H1 (cell line): ENCODE data around the gene ERCC1. TPM values are rescaled to one million over a fixed set of nuclear protein-coding genes. Genes with fewer than 3 reads are reported as not detected.

ENCODE experiments used
- CTCF ChIA-PET: fragments of 300-600 bp; sonication (Branson Sonifier 250); formaldehyde crosslinking; loops from one replicate; lab custom pipeline; 2021; ENCODE audit not compliant: partially characterized antibody; lab: Charles Lee
- POLR2A ChIA-PET: fragments of 300-600 bp; sonication (Branson Sonifier 250); formaldehyde crosslinking; loops from one replicate; lab custom pipeline; 2021; ENCODE audit warnings: inconsistent platforms; ENCODE audit not compliant: partially characterized antibody; lab: Charles Lee
- DNase-seq, 2 experiments: peaks; one replicate each; pipeline versions ENCODE4 v3.0.0 to v3.0.0-alpha.2; 2010 to 2022; ENCODE audit warnings: low spot score in 2 of 2, low read depth in 1 of 2, mixed read lengths in 1 of 2
- FAIRE-seq: peaks from 2 replicates; lab custom pipeline; 2011; peaks lifted over from hg19 to GRCh38; lab: Jason Lieb, UNC
- H2AFZ ChIP-seq: 2 replicates; pipeline ENCODE4 v1.8.1; 2012; ENCODE audit warnings: low read length, inconsistent platforms
- H2AK5ac ChIP-seq: 2 replicates; pipeline ENCODE4 v1.6.1; 2013; ENCODE audit warnings: low read depth, low read length
- H2BK120ac ChIP-seq: replicated peaks from 2 replicates; pipeline ENCODE3; 2013; ENCODE audit warnings: low read depth, low read length, inconsistent platforms
- H2BK12ac ChIP-seq: 2 replicates; pipeline ENCODE4 v1.6.1; 2013; ENCODE audit warnings: low read depth, low read length
- H2BK15ac ChIP-seq: 2 replicates; pipeline ENCODE4 v1.6.1; 2013; ENCODE audit warnings: low read length
- H2BK20ac ChIP-seq: 2 replicates; pipeline ENCODE4 v1.6.1; 2013; ENCODE audit warnings: low read length
- H2BK5ac ChIP-seq: 2 replicates; pipeline ENCODE4 v1.6.1; 2013; ENCODE audit warnings: low read depth, low read length
- H3K14ac ChIP-seq: 2 replicates; pipeline ENCODE4 v1.6.1; 2013; ENCODE audit warnings: inconsistent platforms; ENCODE audit not compliant: insufficient read length
- H3K18ac ChIP-seq: 2 replicates; pipeline ENCODE4 v1.6.1; 2013; ENCODE audit warnings: low read length; ENCODE audit errors: extremely low read depth
- H3K23ac ChIP-seq: 2 replicates; pipeline ENCODE4 v1.6.1; 2013; ENCODE audit warnings: inconsistent platforms; ENCODE audit not compliant: insufficient read length
- H3K23me2 ChIP-seq: 2 replicates; pipeline ENCODE4 v1.6.1; 2013; ENCODE audit warnings: low read depth, low read length
- H3K27ac ChIP-seq: 2 replicates; pipeline ENCODE4 v1.6.1; 2011; ENCODE audit warnings: low read depth, low read length, inconsistent platforms
- H3K27me3 ChIP-seq, 4 experiments: replicated peaks in 1 of 4; 1 replicate in 1 of 4; 2 replicates in 3 of 4; pipeline versions ENCODE4 v1.6.1 to v1.8.1; 2011 to 2013; ENCODE audit warnings: low read length in 3 of 4, mild to moderate bottlenecking in 3 of 4, inconsistent platforms in 2 of 4, mixed read lengths in 2 of 4, moderate library complexity in 1 of 4; ENCODE audit not compliant: control insufficient read depth in 3 of 4, insufficient read depth in 3 of 4; ENCODE audit errors: extremely low read depth in 1 of 4
- H3K36me3 ChIP-seq, 4 experiments: 2 replicates each; pipeline versions ENCODE4 v1.6.1 to v1.8.1; 2011 to 2013; ENCODE audit warnings: mild to moderate bottlenecking in 4 of 4, low read length in 3 of 4, moderate library complexity in 2 of 4, control low read depth in 1 of 4, inconsistent platforms in 1 of 4; ENCODE audit not compliant: insufficient read depth in 4 of 4, control insufficient read depth in 2 of 4
- H3K4ac ChIP-seq: replicated peaks from 2 replicates; pipeline ENCODE3; 2013; ENCODE audit warnings: low read length, low read depth, mixed read lengths, inconsistent platforms; ENCODE audit not compliant: insufficient read length
- H3K4me1 ChIP-seq, 4 experiments: replicated peaks in 1 of 4; 1 replicate in 1 of 4; 2 replicates in 3 of 4; pipeline versions ENCODE4 v1.6.1 to v1.8.1; 2011 to 2013; ENCODE audit warnings: low read length in 3 of 4, inconsistent platforms in 2 of 4, mixed read lengths in 1 of 4; ENCODE audit not compliant: insufficient read depth in 4 of 4, control insufficient read depth in 3 of 4
- H3K4me2 ChIP-seq, 2 experiments: 2 replicates each; pipeline versions ENCODE4 v1.6.1 to v1.8.1; 2011 to 2013; ENCODE audit warnings: low read depth in 2 of 2, low read length in 2 of 2, control low read depth in 1 of 2, inconsistent platforms in 1 of 2, mild to moderate bottlenecking in 1 of 2; ENCODE audit not compliant: insufficient read depth in 1 of 2
- H3K4me3 ChIP-seq, 4 experiments: fragments of 200-600, 300-600 bp in 1 of 4; sonication (generic), shearing (Covaris generic), sonication (Bioruptor Twin) in 1 of 4; 2 replicates each; pipeline versions ENCODE4 v1.5.1 to v1.8.1; 2011 to 2016; ENCODE audit warnings: low read length in 4 of 4, low read depth in 3 of 4, control low read depth in 2 of 4, inconsistent platforms in 2 of 4, mild to moderate bottlenecking in 2 of 4, mixed read lengths in 1 of 4, moderate library complexity in 1 of 4; ENCODE audit not compliant: insufficient read depth in 2 of 4; ENCODE audit errors: extremely low read depth in 1 of 4
- H3K56ac ChIP-seq: replicated peaks from 2 replicates; pipeline ENCODE3; 2013; ENCODE audit warnings: low read depth, mild to moderate bottlenecking, mixed read lengths, low read length, inconsistent platforms; ENCODE audit not compliant: insufficient read length
- H3K79me1 ChIP-seq: 2 replicates; pipeline ENCODE4 v1.6.1; 2013; ENCODE audit warnings: low read depth, low read length, control low read depth
- H3K79me2 ChIP-seq, 2 experiments: 2 replicates each; pipeline versions ENCODE4 v1.6.1 to v1.8.1; 2012 to 2013; ENCODE audit warnings: low read length in 2 of 2, mild to moderate bottlenecking in 2 of 2, inconsistent platforms in 1 of 2; ENCODE audit not compliant: insufficient read depth in 2 of 2, control insufficient read depth in 1 of 2
- H3K9ac ChIP-seq, 4 experiments: replicated peaks in 1 of 4; 1 replicate in 1 of 4; 2 replicates in 3 of 4; pipeline versions ENCODE4 v1.6.1 to v1.8.1; 2011 to 2013; ENCODE audit warnings: low read depth in 3 of 4, low read length in 3 of 4, control low read depth in 2 of 4, mild to moderate bottlenecking in 2 of 4, moderate library complexity in 2 of 4, inconsistent platforms in 1 of 4; ENCODE audit errors: extremely low read depth in 1 of 4
- H3K9me3 ChIP-seq, 2 experiments: 2 replicates each; pipeline versions ENCODE4 v1.6.1 to v1.8.1; 2012 to 2013; ENCODE audit warnings: mild to moderate bottlenecking in 2 of 2, moderate library complexity in 2 of 2, control low read depth in 1 of 2, inconsistent platforms in 1 of 2, low read depth in 1 of 2, low read length in 1 of 2, mixed read lengths in 1 of 2; ENCODE audit not compliant: insufficient read depth in 2 of 2
- H4K20me1 ChIP-seq, 2 experiments: replicated peaks in 1 of 2; 2 replicates each; pipeline versions ENCODE3 to v1.8.1; 2011 to 2013; ENCODE audit warnings: inconsistent platforms in 2 of 2, low read length in 2 of 2, mild to moderate bottlenecking in 1 of 2; ENCODE audit not compliant: insufficient read depth in 2 of 2, control insufficient read depth in 1 of 2
- H4K5ac ChIP-seq: 2 replicates; pipeline ENCODE4 v1.6.1; 2013; ENCODE audit warnings: low read length, low read depth, mixed read lengths, inconsistent platforms; ENCODE audit not compliant: insufficient read length
- H4K8ac ChIP-seq: 2 replicates; pipeline ENCODE4 v1.8.0; 2013; ENCODE audit warnings: mild to moderate bottlenecking, moderate library complexity, low read length, inconsistent platforms; ENCODE audit not compliant: insufficient read depth; ENCODE audit errors: extremely low read depth
- H4K91ac ChIP-seq: replicated peaks from 2 replicates; pipeline ENCODE3; 2013; ENCODE audit warnings: low read length, mixed read lengths, inconsistent platforms; ENCODE audit not compliant: insufficient read length
- ASH2L ChIP-seq: fragments of 200-600, 300-600 bp; sonication (generic); IDR thresholded peaks from one replicate; pipeline ENCODE4 v1.7.1; 2017; ENCODE audit warnings: low read length
- BRCA1 ChIP-seq: IDR thresholded peaks from 2 replicates; pipeline ENCODE4 v1.6.1; 2012; ENCODE audit warnings: low read depth, low read length, improper control_type of control experiment
- CEBPB ChIP-seq: IDR thresholded peaks from 2 replicates; pipeline ENCODE4 v1.6.1; 2012; ENCODE audit warnings: low read depth, low read length
- CHD1 ChIP-seq: IDR thresholded peaks from 2 replicates; pipeline ENCODE4 v1.6.1; 2012; ENCODE audit warnings: low read depth, low read length, improper control_type of control experiment
- CHD2 ChIP-seq: IDR thresholded peaks from 2 replicates; pipeline ENCODE4 v1.6.1; 2012; ENCODE audit warnings: low read length, improper control_type of control experiment
- CTBP2 ChIP-seq: IDR thresholded peaks from 2 replicates; pipeline ENCODE4 v1.7.0; 2011; ENCODE audit warnings: borderline replicate concordance, mild to moderate bottlenecking, moderate library complexity, mixed read lengths, low read length; ENCODE audit not compliant: insufficient read depth, insufficient read length
- EP300 ChIP-seq, 2 experiments: IDR thresholded peaks; 1 replicate in 1 of 2; 2 replicates in 1 of 2; pipeline ENCODE4 v1.6.1; 2011 to 2012; ENCODE audit warnings: low read depth in 2 of 2, low read length in 2 of 2, mild to moderate bottlenecking in 2 of 2, borderline replicate concordance in 1 of 2, inconsistent platforms in 1 of 2, moderate library complexity in 1 of 2
- FOSL1 ChIP-seq: IDR thresholded peaks from 2 replicates; pipeline ENCODE4 v1.6.1; 2011; ENCODE audit warnings: mild to moderate bottlenecking, low read depth, low read length, moderate library complexity; ENCODE audit not compliant: insufficient read depth
- HDAC2 ChIP-seq, 2 experiments: fragments of 300-600 bp in 1 of 2; sonication (generic) in 1 of 2; IDR thresholded peaks; 2 replicates each; pipeline ENCODE4 v1.6.1; 2011 to 2012; ENCODE audit warnings: low read depth in 2 of 2, low read length in 2 of 2, mild to moderate bottlenecking in 2 of 2, moderate library complexity in 2 of 2, borderline replicate concordance in 1 of 2, inconsistent platforms in 1 of 2
- TBP ChIP-seq: IDR thresholded peaks from 2 replicates; pipeline ENCODE4 v1.6.1; 2011; ENCODE audit warnings: low read depth, low read length, improper control_type of control experiment
- USF2 ChIP-seq: IDR thresholded peaks from 2 replicates; pipeline ENCODE4 v1.6.1; 2011; ENCODE audit warnings: low read length, improper control_type of control experiment
- WGBS, 2 experiments: shearing (Covaris generic) in 1 of 2; methylation state at CpG; one replicate each; pipeline versions ENCODE4 v1.1.6 to v1.1.7; 2013 to 2015; ENCODE audit warnings: low lambda C conversion rate in 2 of 2, mixed read lengths in 2 of 2, inconsistent platforms in 1 of 2, low coverage in 1 of 2, missing lambda C conversion rate in 1 of 2; ENCODE audit not compliant: insufficient replicate concordance in 2 of 2, insufficient coverage in 1 of 2, insufficient read length in 1 of 2; ENCODE audit errors: extremely low coverage in 1 of 2, missing lambda C conversion rate in 1 of 2; 5-methylcytosine and 5-hydroxymethylcytosine counted together
- polyA plus RNA-seq, 7 experiments: library from polyadenylated mRNA; depleted of rRNA in 3 of 7; stranded (reverse) in 5 of 7; unstranded in 2 of 7; fragments of >200 nt in 5 of 7; fragments of 200-250 nt in 2 of 7; gene quantifications; 1 replicate in 5 of 7; 2 replicates in 1 of 7; 4 replicates in 1 of 7; pipeline versions ENCODE4 v1.2.1 to v1.2.3, GENCODE V29; 2011 to 2013; ENCODE audit warnings: missing spikeins in 2 of 7, mixed read lengths in 2 of 7
- total RNA-seq: library from RNA; stranded (reverse); fragmentation: NEBNext Ultra II Directional; extraction: Animal tissue kit (Norgen Biotek cat#: 25700); gene quantifications from 2 replicates; pipeline ENCODE4 v1.2.1, GENCODE V29; 2021

Gene ERCC1
- total and polyA plus RNA-seq, 2 of the 8 experiments (the other 6 are each of a cell fraction or from before 2014, with no cell fraction given): 44.7 to 94.2 TPM

- H3K14ac ChIP-seq: no peak overlapping the region
- no peaks in the 10 kb centered on the region for H3K79me1 ChIP-seq
- H3K27me3 ChIP-seq: peaks cover 0 to 17% (median 13%) of the 10 kb centered on the region in 4 experiments; a peak in 4 of 7 replicates
- H4K20me1 ChIP-seq: no peaks in the 10 kb centered on the region
- no peak overlapping the region for H2BK15ac ChIP-seq
- no peak overlapping the region for H4K91ac ChIP-seq
- H3K56ac ChIP-seq: no peak overlapping the region
- H3K27ac ChIP-seq: no peak overlapping the region
- no peak overlapping the region for H2BK20ac ChIP-seq
- H3K79me2 ChIP-seq: no peaks in the 10 kb centered on the region
- no peak overlapping the region for H3K9ac ChIP-seq
- H3K4me1 ChIP-seq: peaks cover 5 to 16% (median 13%) of the 10 kb centered on the region in 4 experiments
- no peak overlapping the region for H2BK120ac ChIP-seq
- H2BK5ac ChIP-seq: no peak overlapping the region
- FAIRE-seq: no peak
- no peaks in the 10 kb centered on the region for H3K9me3 ChIP-seq
- WGBS, 2 experiments: 56% methylated on average over 2 of the region's 5 CpGs; no CpG with 5 or more reads in 1 of the 2 experiments
- no peak overlapping the region for H2AFZ ChIP-seq
- DNase-seq: no peak
- H4K8ac ChIP-seq: no peak overlapping the region
- no peak for TF ChIP-seq CEBPB
- no peak for TF ChIP-seq FOSL1
- TF ChIP-seq CTBP2: no peak
- TF ChIP-seq HDAC2 (IDR thresholded peaks at IDR 0.05; ENCODE audit: borderline replicate concordance in 1 of 2, low read depth in 2 of 2, low read length in 2 of 2): no peak
- TF ChIP-seq EP300 (IDR thresholded peaks at IDR 0.05; ENCODE audit: borderline replicate concordance in 1 of 2, low read depth in 2 of 2, low read length in 2 of 2): no peak
- no peak for TF ChIP-seq BRCA1
- TF ChIP-seq TBP: no peak
- no peak for TF ChIP-seq CHD2
- no peak for TF ChIP-seq ASH2L
- no peak for TF ChIP-seq CHD1
- TF ChIP-seq USF2: no peak
- H3K18ac ChIP-seq: no peak overlapping the region
- H3K4ac ChIP-seq: no peak overlapping the region
- H3K23me2 ChIP-seq: peaks cover 18% of the 10 kb centered on the region
- H2AK5ac ChIP-seq: no peak overlapping the region
- no peak overlapping the region for H2BK12ac ChIP-seq
- no peak overlapping the region for H3K23ac ChIP-seq
- no peak overlapping the region for H3K4me3 ChIP-seq
- H3K4me2 ChIP-seq: peak overlapping the region; percentile 52 to 62; a peak in 3 of 4 replicates
- ChIA-PET CTCF (interaction anchor here (1.3 to 32.9 kb wide), 6 partner anchors 12 to 40 kb away, joined by 3 to 760 read pairs (median 9); partner anchors contain the start of gene ERCC1), POLR2A (interaction anchor here (1.8 to 2.1 kb wide), 2 partner anchors 21 to 34 kb away, joined by 5 to 10 read pairs; no protein-coding TSS in a partner anchor)
- H3K36me3 ChIP-seq: no peaks in the 10 kb centered on the region
- no peak overlapping the region for H4K5ac ChIP-seq
Observed at GRCh38 chr19:45473367-45473681, 49.6 kb upstream of the ERCC1 start.
